Measurements from ENCODE around the gene FAM163B.
"Not testable (repeated sequence)": the region's sequence is repeated elsewhere in the genome, so short reads cannot be mapped to it uniquely, and the experiment has no call there.

The FAM163B gene

DNA sequence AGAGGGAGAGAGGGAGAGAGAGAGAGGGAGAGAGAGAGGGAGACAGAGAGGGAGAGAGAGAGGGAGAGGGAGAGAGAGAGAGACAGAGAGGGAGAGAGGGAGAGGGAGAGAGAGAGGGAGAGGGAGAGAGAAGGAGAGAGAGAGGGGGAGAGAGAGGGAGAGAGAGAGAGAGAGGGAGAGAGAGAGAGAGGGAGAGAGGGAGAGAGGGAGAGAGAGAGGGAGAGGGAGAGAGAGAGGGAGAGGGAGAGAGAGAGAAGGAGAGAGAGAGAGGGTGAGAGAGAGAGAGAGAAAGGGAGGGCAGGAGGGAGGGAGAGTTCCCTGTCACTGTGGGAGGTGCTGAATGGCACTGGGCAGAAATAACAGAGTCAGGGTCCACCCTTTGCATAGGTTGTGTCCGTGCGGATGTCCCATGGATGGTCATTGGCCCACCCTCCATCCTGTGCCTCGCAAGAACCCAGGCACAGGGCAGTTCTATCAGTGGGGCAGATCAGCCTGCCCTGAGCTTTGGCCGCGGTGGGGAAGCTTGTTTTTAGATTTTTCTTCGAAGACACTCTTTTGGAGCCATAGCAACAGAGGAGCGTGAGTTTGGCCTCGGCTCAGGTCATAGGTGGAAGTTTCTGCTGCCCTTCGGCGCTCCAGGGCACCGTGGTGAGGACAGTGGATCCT is 44.6 kb downstream of the FAM163B start:
- no peak for DNase-seq

DNA sequence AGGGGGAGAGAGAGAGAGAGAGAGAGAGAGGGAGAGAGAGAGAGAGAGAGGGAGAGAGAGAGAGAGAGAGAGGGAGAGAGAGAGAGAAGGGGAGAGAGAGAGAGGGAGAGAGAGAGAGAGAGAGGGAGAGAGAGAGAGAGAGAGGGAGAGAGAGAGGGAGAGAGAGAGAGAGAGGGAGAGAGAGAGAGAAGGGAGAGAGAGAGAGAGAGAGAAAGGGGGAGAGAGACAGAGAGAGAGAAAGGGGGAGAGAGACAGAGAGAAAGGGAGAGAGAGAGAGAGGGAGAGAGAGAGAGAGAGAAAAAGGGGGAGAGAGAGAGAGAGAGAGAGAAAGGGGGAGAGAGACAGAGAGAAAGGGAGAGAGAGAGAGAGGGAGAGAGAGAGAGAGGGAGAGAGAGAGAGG is 45.4 kb downstream of the FAM163B start:
- not testable (repeated sequence) for DNase-seq

DNA sequence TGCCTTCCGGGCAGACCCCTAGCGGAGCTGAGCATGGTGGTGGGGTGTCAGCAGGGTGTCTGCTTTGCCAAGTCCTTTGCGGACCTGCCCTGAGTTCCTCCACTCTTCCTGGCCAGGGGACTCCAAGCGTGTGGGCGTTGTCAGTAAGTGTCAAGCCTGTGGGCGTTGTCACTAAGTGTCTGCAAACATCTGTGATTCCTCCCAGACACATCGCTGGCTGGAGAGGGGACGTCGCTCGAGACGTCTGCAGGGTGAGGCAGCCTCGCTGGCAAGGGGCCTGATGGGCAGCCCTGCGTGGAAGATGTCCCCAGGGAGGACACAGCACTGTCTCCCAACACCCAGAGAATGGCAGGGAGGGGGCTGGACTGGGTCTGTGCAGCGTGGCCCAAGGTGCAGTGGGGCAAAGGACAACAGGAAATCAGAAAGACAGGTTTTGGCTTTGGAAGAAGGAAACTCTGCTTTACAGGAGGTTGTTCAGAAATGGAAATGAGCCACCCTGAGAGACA is 45.8 kb downstream of the FAM163B start:
- DNase-seq, result no peak

GRCh38 chr9:133562611-133563290 is 46.4 kb downstream of the FAM163B start:
- no peak for DNase-seq

DNA sequence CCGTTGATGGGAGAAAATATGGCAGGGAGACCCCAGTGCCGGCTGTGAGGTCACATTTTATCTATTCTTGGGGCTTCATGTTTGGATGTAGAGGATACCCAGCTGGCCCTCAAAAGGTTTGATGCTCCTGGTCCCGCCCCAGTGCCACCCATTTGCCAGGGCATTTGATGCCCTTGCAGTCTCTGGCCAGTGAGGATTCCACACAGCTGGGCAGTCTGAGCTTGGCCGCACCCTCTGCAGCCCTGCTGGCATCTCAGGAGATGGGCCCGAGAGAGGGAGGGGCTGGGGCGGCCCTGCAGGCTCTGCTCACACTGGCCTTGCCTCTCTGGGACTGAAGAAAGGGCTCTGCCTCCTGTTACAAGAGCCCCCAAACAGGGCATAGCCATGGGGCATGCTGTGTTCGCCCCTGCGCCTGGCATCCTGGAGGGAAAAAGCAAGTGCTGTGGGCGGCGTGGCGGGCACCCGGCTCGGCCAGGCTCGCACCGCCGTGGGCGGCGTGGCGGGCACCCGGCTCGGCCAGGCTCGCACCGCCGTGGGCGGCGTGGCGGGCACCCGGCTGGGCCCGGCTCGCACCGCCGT is 47.1 kb downstream of the FAM163B start:
- no peak for DNase-seq

GRCh38 chr9:133560944-133561343 is 48.2 kb downstream of the FAM163B start:
- DNase-seq, result no peak

- no peak for DNase-seq
Observed at GRCh38 chr9:133560311-133560710, 48.9 kb downstream of the FAM163B start.

- DNase-seq, result peak; percentile 14
Observed at GRCh38 chr9:133558191-133559126, 50.7 kb downstream of the FAM163B start.

GRCh38 chr9:133557581-133557980 is 51.6 kb downstream of the FAM163B start:
- no peak for DNase-seq

GRCh38 chr9:133556354-133556753 is 52.8 kb downstream of the FAM163B start:
- DNase-seq, result no peak

- no peak for DNase-seq
Observed at GRCh38 chr9:133554729-133555128, 54.5 kb downstream of the FAM163B start.

- no peak for DNase-seq
Observed at GRCh38 chr9:133553973-133554713, 55.0 kb downstream of the FAM163B start.

DNA sequence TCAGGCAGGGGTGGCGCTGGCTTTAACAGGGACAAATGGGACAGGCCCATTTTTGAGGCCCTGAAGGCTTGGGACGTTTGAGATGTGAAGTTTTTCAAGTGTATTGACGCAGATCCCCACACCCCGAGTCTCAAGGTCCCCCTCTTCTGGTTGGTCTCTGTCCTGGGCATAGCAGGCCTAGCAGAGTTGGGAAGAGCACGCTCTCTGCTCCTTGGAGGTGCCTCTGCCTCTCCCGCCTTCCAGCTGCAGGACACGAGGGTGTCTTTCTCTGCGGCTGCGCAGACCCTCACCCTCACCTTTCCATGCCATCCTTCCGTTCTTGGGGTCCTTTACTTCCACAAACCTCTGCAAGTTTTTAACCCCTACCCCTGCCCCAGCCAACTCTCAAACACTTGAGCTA is 56.1 kb downstream of the FAM163B start:
- DNase-seq, result no peak

DNA sequence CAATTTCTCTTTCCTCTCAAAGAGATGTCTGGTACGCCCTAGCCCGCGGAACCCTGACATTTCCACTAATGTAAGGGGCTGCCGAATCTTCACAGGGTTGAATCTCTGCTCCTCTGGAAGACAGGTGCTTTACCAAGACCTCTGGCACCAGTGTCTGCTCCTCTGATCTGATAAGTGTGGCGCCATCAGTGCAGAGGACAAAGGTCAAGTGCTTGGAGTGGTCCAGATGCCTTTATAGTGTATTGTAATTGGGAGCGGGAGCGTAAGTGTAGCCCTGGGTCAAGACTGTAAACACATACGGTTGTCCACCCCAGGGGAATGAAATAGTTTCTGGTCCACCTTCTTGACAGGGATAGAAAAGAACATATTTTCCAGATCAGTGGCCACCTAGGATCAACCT is 57.0 kb downstream of the FAM163B start:
- no peak for DNase-seq

DNA sequence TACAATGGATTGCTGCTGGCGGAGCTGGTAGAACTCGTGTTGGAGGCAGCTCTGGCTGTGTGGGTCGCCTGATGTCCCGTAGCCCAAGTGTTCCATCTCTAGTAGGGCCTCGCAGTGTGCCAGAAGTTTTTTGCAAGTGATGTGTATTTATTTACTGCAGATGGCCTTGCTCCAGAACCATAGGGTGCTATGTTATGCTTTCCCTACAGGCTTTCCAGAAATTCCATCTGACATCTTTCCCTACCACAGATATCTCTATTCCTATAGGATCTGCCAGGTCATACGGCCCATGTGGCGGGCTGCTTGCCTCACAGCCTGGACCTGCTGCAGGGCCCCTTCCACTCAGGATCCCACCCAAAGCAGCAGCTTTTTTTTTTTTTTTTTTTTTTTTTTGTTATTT is 57.7 kb downstream of the FAM163B start:
- no peak for DNase-seq

- no peak for DNase-seq
Observed at GRCh38 chr9:133547116-133547515, 62.1 kb downstream of the FAM163B start.

DNA sequence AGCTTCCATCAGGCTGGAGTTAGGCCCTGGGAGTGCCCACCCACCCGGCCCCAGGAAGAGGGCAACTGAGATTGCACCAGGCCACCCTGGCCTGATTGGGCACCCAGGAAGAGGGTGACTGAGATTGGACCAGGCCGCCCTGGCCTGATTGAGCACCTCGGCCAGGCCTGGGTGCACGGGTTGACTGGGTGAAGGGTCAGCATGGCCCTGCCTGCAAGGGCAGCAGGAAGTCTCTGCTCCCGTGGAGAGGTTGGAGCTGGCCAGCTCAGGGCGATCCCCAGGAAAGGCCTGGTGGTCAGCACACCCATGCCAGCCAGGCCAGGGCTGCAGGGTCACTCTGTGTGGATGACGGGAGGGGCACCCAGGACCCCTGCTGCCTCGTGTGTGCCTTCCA is 62.9 kb downstream of the FAM163B start:
- DNase-seq, result no peak

GRCh38 chr9:133545494-133546286 is 63.5 kb downstream of the FAM163B start:
- no peak for DNase-seq

DNA sequence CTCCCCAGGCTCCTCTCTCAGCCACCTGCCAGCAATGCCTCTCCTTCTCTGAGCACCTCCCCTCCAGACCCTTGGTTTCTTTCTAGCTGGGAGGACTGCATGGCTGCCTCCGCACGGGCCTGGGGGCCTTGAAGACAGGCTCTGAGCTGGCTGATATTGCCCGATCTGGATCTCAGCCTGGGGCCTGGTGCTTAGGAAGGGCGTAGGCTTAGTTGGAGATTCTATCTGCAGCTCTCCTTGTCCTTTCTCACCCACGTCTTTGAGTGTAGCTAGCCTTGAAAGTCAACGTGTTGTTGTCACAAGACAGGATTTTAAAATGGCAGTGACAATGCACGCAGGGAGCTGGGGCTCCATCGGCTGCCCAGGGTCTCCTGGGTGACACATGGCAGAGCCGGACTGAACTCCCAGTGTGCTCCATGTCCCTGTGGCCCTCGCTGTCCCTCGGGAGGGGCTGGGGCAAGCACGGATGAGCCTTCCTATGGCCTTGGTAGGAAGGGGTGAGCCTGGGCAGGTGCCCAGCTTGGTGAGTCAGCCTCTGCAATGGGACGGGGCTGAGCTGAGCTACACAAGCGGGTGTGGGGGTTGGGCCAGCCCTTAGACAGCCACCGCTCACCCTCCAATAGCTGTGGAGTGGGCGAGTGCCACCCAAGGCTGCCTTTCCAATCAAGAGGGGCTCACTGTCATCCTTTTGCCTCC is 65.3 kb downstream of the FAM163B start:
- DNase-seq, result no peak

DNA sequence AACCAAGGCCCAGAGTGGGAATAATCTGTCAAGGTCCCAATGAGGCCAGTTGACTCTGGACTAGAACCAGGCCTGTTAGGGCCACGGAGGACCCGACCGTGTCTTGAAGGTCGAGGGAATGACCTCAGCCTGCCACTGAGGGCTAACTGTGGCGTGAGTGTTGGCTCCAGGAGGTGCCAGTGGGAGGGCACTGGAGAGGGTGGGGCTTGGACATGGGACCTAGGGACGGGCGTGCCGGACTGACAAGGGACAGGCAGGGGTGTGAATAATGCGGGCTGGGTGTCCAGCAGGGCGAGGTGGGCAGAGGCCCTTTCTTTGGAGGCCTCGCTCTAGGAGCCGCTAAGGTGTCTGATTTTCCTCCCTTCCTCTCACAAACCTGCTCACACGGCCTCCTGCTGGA is 67.2 kb downstream of the FAM163B start:
- no peak for DNase-seq

- DNase-seq, result no peak
Observed at GRCh38 chr9:133540698-133541025, 68.5 kb downstream of the FAM163B start.
